NCI-H345 treated with DMSO at 0.1 percent for 48 hours (cell line): Measurements from ENCODE around the gene USP7.
A peak's percentile ranks its signal among the peaks of the same experiment; 100 is the strongest.

Experiments used
- DNase-seq: peaks from one replicate; lab custom pipeline; 2025; ENCODE audit not compliant: unreplicated experiment; lab: John Stamatoyannopoulos, UW

Gene USP7

DNA sequence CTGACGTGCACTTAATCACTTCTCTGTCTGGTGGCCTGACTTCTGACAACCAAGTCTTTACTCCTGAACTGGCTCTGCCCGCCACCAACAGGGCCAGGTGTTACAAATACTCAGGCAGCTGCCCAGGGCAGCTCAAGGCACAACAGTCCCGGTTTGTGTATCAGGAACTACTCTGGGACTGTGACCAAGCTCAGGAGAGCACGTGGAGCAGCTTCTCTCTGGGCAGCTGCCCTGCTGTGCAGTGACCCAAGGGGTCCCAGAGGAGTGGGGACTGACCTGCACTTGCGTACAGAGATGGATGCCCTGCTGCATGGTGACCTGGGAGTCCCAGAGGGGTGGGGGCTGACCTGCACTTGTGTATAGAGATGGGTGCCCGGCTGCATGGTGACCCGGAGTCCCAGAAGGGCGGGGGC lies 59.7 kb downstream of the USP7 start:
- no peak for DNase-seq

DNA sequence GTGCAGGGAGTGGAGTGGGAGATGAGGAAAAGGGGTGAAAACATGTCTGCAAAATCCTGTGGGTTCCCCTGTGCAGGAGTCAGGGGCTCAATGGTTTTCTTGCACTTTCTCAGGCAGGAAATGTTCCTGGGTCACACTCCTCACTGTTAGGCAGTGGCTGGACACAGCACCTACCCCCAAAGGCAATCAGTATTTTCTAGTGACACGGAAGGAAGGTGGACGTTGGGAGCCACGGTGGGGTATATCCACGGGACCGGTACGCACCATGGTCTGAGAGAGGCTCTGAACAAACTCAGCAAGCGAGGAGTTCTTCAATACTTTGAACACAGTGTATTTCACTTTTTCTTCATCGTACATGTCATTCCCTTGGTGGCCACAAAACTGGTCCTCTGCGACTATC lies 60.7 kb downstream of the USP7 start:
- no peak for DNase-seq

DNA sequence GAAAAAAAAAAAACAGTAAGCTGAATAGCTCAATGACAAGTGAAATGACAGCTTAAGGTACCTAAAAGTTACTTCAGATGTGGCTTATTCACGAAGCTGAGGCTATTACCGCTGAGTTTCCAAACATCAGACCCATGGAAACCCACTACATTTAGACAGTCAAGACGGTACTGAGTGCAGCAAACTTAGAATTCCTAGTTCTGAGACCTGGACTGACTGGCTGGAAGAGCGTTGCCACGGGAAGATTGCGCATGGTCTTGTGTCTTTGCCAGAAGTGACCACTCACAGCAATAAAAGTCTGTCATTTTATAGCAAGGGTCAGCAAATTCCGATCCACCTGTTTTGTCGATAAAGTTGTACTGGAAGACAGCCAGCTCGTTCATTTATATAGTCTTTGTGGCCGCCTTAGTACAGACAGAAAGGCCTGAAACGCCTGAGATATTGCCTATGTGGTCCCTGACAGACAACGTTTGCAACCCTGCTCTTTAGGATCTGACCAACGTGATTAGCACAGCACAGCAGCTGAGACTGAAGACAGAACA lies 62.3 kb downstream of the USP7 start:
- no peak for DNase-seq

DNA sequence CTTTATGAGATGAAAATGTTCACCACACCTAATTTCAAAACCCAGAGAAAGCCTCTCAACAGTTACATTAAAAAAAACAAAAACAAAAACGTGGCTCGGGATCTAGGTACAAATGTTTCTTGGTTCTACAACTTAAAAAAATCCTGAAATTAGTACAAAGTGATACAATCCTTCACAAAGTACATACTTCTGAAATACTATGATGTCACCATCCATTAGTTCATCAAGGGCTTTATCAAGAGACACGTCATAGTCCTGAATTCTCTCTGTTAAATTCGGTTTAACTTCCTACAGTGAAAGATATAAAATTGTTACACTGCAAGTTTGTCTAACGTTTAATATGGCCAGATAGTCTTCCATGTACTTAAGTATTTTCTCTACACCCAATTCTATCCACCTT lies 63.4 kb downstream of the USP7 start:
- DNase-seq: no peak

DNA sequence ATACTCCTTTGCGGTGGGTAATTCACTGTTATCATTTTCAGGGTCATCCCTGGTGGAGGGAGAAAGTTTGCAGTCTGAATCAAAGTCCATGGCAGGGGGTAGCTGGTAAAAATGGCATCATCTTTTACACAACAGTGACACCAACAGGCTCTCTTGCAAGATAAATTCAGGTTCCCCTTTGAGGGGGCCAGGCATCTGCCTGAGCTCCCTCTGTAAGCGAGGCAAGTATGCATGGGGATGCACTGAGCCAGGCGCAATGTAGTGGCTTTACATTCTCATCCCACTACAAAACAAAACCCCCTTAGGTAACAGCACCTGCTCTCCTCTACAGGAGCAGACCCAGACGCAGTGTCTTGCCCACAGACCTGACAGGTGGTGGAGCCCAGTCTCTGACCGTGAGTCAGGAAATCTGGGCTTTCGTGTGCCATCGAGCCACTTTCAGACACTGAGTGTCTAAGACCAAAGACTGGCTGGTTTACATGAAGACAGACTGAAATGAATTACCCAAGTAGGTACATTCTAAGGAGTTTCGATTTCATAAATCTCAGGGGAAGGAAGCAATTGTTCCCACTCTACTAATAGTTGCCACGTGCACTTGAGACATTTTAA lies 63.9 kb downstream of the USP7 start:
- DNase-seq: no peak

DNA sequence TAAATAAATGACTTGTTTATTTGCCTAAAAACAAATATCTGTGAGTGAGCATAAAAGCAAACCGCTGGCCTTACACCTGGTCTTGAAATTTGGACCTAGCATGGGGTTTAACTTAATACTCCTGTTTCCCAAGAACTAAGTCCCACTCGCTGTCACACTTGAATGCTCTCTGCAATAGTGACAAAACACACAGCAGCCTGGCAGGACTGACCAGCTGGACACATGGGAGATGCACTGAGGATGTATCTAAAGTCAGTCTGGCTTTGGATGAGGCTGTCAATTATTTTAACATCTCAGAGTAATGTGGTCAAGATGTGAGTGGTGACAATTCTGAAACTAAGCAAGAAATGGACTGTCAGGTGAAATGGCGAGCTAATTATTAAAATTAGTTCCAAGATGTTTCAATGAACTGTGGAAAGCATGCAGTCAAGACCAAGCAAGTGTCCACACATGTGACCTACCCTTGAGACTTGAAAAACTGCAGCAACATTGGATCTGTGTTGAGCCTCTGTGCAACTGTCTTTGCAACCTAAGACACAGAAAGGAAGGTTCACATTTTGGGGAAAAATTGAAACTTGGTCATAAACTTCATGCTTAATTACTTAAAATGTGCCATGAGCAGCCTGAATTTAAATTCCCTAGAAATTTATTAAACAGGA lies 64.9 kb downstream of the USP7 start:
- no peak for DNase-seq

DNA sequence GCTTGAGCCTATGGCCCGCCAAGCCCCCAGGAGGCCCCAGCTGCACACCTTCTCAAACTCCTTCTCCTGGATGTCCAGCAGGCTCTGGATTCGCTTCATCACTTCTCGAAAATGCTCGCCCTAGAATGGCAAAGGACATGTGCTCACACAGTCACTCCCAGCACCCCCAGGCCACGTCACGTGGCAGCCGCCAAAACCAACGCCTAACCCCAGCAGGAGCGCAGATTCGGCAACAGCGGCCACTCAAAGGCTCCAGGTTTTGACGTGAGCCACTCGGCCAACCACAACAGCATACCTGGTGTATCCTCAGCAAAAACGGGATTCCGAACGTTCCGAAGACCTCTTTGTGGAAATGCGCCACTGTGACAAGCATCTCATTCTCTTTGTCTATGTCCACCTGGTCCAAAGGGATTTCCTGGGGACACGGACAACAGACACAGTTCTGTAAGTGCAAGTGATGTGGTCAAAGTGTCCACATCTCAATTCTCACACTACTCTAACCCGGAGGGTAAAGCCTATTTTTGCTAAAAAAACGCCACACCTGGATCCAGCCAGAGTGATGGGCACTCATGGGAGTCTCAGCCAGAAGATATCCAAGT lies 68.9 kb downstream of the USP7 start:
- no peak for DNase-seq

DNA sequence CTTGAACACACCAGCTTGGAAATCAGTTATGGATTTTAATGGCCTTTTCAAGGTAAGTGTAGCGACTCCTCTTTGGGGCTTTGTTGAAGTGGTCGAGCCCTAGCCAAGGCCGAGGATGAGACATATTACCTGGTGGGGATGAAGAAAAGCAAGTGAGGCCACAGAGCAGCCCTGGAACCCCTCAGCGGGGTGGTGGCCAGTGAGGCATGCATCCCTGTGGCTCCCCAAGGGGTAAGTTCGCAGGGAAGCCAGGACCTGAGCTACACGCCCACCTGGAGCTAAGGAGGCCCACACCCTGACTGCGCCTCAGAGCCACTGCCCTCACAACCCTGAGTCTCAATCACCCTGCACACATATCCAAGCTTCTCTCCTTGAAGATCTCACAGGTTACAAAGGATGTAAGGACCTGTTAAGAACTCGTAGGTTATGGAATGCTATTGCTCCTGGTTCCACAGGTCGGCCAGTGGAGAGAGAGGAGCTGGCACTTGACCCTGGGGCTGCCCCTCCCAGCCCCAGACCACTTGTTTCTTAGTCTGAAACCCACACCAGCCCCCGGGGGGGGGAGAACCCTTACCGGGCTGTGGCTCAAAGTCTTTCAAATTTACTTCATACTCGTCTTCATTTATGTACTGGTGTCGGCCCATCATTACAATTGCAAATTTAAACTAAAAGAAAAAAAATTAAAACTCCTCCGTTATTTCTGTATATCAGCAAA lies 69.6 kb downstream of the USP7 start:
- no peak for DNase-seq

DNA sequence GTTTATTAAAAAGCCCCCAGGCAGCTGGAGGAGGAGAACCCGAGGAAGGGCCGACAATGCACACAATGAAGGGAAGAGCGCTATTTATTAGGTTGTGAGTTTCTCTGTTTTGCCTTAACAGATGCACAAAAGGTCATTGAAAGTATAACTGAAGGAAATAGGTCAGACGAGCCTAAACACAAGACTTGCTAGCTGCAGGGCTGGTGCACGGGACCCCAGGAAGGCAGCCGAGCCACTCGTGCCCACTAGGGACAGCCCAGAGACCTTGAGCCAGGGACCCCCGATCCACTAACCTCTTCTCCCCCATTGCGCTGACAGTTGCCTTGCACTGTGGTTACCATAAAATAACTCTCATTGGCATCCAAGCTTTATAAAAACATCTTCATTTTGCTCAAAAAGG lies 70.3 kb downstream of the USP7 start:
- no peak for DNase-seq

DNA sequence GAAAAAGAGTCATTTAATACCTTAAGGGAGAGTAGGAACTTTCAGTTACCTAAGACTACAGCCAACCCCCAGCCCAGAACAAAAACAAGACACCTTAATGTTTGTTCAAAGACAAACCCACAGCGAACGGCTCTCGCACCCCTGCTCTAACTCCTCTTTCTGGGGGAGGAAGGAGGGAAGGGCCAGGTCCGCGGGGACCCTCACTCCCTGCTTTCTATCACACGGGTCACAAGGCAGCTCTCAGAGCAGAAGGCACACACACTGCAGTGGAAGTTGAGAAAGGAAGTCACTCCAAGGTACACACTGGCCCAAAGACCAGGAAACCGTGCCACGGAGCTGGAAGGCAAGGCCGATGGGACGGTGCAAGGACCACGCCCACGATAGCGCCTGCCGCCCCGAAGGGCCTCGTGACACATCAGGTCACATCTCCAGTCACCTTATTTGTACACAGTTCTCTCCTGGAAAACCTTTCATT lies 71.6 kb downstream of the USP7 start:
- no peak for DNase-seq

DNA sequence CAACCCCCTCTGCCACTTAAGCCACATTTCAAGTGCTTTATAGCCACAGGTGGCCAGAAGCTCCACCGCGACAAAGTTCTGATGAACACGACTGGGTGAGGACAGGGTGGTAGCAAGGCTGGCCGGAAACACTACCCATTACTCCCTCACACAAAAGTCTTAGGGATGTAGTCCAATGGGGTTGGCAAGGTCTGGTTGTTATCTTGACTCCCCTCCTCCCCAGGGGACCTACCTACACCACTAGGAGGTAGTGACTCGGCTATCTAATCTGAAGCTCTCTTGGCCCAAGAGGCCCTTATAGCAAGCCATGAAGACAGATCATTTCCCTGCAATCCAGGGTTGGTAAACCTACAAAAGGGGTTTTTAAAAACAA lies 73.2 kb downstream of the USP7 start:
- DNase-seq: no peak

DNA sequence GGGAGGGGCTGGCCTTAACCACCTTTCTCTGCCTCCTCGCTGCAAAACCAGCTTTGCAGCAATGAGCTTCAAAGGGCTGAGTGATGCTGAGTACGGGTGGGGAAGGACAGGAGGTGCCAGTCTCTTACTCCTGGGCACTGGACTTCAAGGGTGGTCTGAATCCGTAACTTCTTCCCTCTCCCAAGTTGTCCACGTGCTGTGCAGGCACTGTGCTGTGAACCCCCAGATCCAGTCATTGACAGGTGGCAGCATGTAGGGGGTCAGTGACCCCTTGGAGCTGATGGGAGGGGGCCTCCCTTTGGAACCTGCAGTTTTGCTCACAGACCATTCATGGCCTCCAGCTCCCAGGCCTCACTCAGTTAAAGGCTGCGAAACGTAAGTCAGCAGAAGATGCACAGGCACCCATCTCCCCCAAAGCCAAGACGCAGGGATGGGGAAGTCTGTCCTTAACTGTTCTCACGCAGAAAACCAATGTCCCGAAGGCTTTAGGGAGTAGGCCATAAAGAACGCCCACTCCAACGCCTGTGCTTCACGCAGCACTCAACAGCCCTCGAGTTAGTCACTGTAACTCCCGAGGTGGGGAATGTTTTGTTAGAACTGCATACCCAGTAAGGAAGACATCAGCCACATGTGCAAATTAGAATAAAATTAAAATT lies 73.7 kb downstream of the USP7 start:
- DNase-seq: no peak

DNA sequence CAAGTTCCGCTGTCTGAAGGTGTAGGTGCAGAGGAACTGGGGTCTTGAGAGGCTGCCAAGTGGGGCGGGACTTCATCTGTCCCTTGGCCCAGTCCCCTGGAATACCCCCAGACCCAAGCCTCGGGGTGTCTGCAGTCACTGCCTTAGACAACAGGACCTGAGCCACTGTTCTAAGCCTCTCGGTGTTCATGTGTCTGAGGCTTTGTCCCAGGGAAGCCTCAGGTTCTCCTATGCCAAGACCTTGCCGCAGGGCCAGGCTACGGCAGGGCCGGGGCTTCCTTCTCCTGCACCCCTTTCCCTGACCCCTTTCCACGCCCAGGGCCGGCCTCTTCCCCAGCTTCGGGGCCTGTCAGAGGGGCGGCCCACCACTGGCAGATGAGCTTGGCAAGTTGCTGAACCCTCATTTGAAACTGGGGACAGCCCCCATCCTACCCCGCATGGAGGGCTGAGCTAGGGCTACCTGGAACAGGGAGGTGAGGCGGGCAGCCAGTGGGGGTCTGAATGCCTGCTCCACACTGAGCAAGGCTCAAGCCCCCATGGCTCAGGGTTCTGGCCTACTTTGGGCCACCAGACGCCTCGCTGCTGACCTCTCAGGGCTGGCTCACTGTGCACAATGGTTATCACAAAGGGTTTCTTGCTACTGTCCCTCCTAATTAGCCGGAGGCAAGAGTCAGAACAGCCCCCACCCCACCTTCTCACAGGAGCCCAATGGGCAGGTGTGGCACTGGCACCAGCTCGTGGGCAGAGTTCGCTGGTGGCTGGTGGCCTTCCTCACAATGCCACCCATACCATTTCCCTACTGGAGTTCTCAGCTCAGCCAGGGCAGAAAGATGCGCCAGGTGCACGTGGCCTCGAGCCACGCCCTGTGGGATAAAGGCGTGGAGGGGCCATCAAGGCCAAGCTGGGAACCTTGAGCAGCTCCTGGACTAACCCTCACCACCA lies 74.5 kb downstream of the USP7 start:
- no peak for DNase-seq

DNA sequence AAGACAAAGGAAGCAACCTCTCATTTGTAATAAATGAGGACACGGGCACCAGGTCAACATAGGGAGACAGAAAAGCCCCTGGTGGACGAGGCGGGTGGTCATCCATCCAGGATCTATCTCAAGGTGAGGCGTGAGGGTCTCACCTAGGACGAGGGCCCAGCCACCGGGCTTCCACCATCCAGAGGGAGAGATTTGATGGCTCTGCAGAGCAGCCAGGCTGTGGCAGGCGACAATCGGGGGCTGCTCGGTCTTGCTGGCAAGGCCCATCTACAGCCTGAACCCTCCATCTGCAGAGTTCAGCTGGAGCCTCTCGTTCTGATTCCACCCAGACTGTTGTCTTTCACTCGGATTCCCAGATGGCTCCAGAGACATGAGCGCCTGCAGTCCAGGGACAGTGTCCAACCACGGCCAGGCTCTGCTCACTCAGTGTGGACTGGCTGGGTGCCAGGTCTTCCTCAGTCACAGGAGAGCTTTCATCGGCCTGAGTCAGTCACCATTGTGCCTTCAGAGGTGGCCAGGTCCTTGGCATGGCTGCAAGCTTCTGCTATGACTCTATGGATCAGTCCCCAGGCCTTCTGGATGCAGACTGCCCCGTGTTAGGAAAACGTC lies 75.7 kb downstream of the USP7 start:
- no peak for DNase-seq

DNA sequence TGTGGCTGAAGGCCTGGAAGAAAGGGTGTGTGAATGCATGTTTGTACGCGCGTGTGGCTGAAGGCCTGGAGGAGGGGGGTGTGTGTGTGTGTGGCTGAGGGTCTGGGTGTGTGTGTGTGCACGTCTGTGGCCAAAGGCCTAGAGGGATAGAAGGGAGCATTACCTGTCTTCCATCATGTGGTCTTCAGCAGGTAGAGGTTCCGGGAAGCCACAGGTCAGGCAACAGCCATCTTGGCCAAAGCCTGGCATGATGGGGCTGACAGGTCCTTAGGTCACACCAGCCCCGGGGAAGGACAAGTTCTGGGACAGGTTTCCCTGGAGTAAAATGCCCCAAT lies 76.3 kb downstream of the USP7 start:
- no peak for DNase-seq

DNA sequence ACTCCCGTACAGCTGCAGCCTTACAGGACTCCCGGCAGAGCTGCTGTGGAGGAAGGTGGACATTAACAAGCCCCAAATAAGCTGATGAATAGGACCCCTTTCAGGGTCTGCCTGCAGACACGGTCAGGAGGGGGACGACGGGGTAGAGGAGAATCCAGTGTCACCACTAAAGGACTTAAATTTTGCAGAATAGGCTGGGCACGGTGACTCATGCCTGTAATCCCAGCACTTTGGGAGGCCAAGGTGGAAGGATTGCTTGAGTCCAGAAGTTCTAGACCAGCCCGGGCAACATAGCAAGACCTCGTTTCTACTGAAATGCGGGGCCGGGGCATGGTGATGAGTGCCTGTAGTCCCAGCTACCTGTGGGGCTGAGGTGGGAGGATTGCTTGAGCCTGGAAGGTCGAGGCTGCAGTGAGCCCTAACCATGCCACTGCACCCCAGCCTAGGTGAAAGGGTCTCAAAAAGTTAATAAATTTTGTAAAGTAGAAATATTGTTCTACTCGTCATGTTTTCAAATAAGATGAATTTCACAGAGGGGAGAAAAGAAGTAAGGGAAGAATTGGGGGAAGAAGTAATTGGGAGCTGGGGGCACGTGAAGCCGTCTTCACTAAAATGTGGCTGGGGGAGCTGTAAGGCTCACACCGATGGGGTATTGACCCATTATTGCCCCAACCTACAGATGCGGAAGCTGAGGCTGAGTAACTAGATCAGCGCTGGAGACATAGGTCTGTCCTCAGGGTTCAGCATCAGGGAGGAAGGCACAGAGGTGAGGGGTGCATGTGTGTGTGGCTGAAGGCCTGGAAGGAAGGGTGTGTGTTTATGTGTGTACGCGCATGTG lies 76.9 kb downstream of the USP7 start:
- DNase-seq: no peak

DNA sequence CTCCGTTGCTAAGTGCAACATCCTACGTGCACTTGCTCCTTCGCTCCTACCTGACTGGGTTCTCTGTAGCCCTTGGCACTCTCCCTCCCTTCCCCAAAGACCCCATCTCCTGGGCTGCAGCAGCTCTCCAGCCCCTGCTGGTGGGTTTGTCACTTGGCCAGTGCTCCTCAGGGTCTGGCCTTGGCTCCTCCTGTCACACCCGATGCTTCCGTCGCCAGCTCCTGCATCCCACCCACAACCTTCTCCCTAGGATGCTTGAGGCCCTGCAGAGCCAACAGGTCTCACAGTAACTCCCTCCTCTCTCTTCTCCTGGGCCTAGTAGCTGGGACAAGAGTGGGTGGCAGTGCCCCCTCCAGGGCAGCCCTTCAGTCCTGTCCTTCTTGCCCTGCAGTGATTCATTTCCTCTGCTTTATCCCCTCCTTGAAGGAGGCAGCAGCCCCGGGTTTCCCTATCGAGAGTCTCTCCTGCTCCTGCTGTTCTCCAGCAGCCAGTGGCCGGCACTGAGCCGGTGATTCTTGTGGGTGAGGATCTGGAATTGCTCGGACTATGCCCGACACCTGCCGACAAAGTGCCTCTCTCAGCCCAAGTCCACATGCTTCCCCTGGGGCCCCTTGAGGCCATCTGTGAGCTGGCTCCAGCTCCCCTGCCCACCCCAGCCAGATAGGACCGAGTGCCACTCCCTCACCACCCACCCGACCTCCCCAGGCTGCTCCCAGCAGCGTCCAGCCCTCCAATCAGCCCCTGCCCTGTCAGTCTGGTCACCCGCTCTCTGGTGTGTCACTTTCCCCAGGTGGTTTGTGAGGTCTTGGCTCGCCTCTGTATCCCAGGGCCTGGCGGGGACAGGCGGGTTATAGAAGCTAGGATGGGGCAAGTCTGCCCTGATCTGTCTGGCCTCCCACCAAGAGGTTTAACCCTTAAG lies 77.8 kb downstream of the USP7 start:
- peak; percentile 1 for DNase-seq
